HFFc6 (cell line): ENCODE results near the gene SGMS1. TPM values are rescaled to one million over a fixed set of nuclear protein-coding genes. Genes with fewer than 3 reads are reported as not detected.
"Not testable (repeated sequence)": the region's sequence is repeated elsewhere in the genome, so short reads cannot be mapped to it uniquely, and the experiment has no call there.

ENCODE experiments used
- DNase-seq: peaks from one replicate; pipeline ENCODE4 v3.0.0-alpha.2; 2018
- H3K27ac Mint-ChIP-seq: 2 replicates; pipeline ENCODE4 v1.8.0; 2020; ENCODE audit warnings: mild to moderate bottlenecking, mixed read lengths
- H3K27me3 Mint-ChIP-seq: 2 replicates; pipeline ENCODE4 v1.8.0; 2021; ENCODE audit warnings: mild to moderate bottlenecking, moderate library complexity, mixed read lengths; ENCODE audit not compliant: insufficient read depth
- H3K36me3 Mint-ChIP-seq: 2 replicates; pipeline ENCODE4 v1.8.0; 2021; ENCODE audit warnings: low read depth, mixed read lengths
- H3K4me1 Mint-ChIP-seq: 2 replicates; pipeline ENCODE4 v1.8.0; 2020; ENCODE audit warnings: low read depth, mixed read lengths
- H3K4me3 Mint-ChIP-seq: 2 replicates; pipeline ENCODE4 v1.8.0; 2020; ENCODE audit warnings: mild to moderate bottlenecking, moderate library complexity, mixed read lengths
- H3K9me3 Mint-ChIP-seq: 2 replicates; pipeline ENCODE4 v1.8.0; 2020; ENCODE audit warnings: mild to moderate bottlenecking, mixed read lengths
- CTCF ChIP-seq: fragments of 200-600 bp; sonication (generic); IDR thresholded peaks from 2 replicates; pipeline ENCODE4 v1.5.0; 2021; ENCODE audit warnings: antibody characterized with exemption, mild to moderate bottlenecking
- total RNA-seq, 6 experiments: library from RNA; stranded (reverse); fragmentation: NEBNext Ultra II Directional; extraction: Animal tissue kit (Norgen Biotek cat#: 25700); gene quantifications; 2 replicates in 1 of 6; 3 replicates in 5 of 6; pipeline ENCODE4 v1.2.3, GENCODE V29; 2021

The SGMS1 gene
- total RNA-seq, 6 experiments from 2014 or later, result 19.6 to 27.5 (median 24.6) TPM

GRCh38 chr10:50453940-50454339 is 169.8 kb downstream of the SGMS1 start:
- TF ChIP-seq CTCF, result no peak
- Mint-ChIP-seq H3K27ac (no peak overlapping the region), H3K27me3 (no peaks in the 10 kb centered on the region), H3K9me3 (no peaks in the 10 kb centered on the region), H3K4me3 (no peak overlapping the region), H3K36me3 (no peaks in the 10 kb centered on the region), H3K4me1 (no peaks in the 10 kb centered on the region)
- DNase-seq, result no peak

DNA sequence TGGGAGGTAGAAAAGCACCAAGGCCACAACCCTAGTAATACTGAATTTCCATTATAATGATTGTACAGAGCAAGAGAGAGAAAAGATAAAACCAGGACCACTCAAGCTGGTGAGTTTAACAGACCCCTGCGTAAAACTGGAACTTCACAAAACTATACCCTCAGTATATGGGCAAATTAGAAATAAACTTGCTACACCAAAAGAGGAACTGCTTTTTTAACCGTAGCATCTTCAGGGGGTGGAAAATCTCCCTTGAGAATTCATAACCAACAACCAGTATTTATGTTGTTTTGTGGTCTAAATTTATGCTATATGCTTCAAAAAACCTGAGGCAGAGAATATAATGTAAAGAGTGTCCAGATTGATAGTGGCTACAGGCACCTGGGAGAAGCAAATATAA is 171.2 kb downstream of the SGMS1 start:
- Mint-ChIP-seq H3K4me1 (no peaks in the 10 kb centered on the region), H3K9me3 (no peaks in the 10 kb centered on the region), H3K4me3 (no peak overlapping the region), H3K27me3 (no peaks in the 10 kb centered on the region), H3K27ac (no peak overlapping the region), H3K36me3 (no peaks in the 10 kb centered on the region)
- DNase-seq, result no peak
- TF ChIP-seq CTCF, result no peak

- H3K4me1 Mint-ChIP-seq, result no peaks in the 10 kb centered on the region
- no peaks in the 10 kb centered on the region for H3K27me3 Mint-ChIP-seq
- H3K9me3 Mint-ChIP-seq, result peaks cover 5% of the 10 kb centered on the region
- DNase-seq, result no peak
- no peak overlapping the region for H3K4me3 Mint-ChIP-seq
- H3K27ac Mint-ChIP-seq, result no peak overlapping the region
- no peak for TF ChIP-seq CTCF
- peaks cover 9% of the 10 kb centered on the region for H3K36me3 Mint-ChIP-seq
Measured at GRCh38 chr10:50447691-50448090, 176.1 kb downstream of the SGMS1 start.

GRCh38 chr10:50445777-50446176 is 178.0 kb downstream of the SGMS1 start:
- H3K4me1 Mint-ChIP-seq, H3K27me3 Mint-ChIP-seq, H3K9me3 Mint-ChIP-seq, H3K27ac Mint-ChIP-seq, H3K4me3 Mint-ChIP-seq, H3K36me3 Mint-ChIP-seq, DNase-seq: not testable (repeated sequence)

GRCh38 chr10:50440489-50440888 is 183.3 kb downstream of the SGMS1 start:
- H3K27ac Mint-ChIP-seq, result no peak overlapping the region
- H3K27me3 Mint-ChIP-seq, result no peaks in the 10 kb centered on the region
- no peak overlapping the region for H3K4me3 Mint-ChIP-seq
- H3K4me1 Mint-ChIP-seq, result peaks cover 11% of the 10 kb centered on the region; the same call in 1 of the 2 replicates
- no peak for TF ChIP-seq CTCF
- H3K36me3 Mint-ChIP-seq, result 0 out of 2 replicates have a peak, but pooled peaks cover under 1% of the 10 kb centered on the region
- no peak for DNase-seq
- H3K9me3 Mint-ChIP-seq, result no peaks in the 10 kb centered on the region

GRCh38 chr10:50439806-50440205 is 183.9 kb downstream of the SGMS1 start:
- Mint-ChIP-seq H3K4me3 (no peak overlapping the region), H3K36me3 (no peaks in the 10 kb centered on the region), H3K27me3 (no peaks in the 10 kb centered on the region), H3K9me3 (no peaks in the 10 kb centered on the region), H3K27ac (no peak overlapping the region), H3K4me1 (peaks cover 11% of the 10 kb centered on the region; the same call in 1 of the 2 replicates)
- peak; percentile 38 for DNase-seq
- TF ChIP-seq CTCF, result no peak
